Measurements from ENCODE around the gene CFAP298. TPM values are rescaled to one million over a fixed set of nuclear protein-coding genes. Genes with fewer than 3 reads are reported as not detected.

CFAP298 gene
- total and polyA plus RNA-seq, 2 of the 13 experiments (the other 11 are each of a cell fraction or from before 2014, with no cell fraction given) = 21.2 to 62.2 TPM

GRCh38 chr21:32612075-32612998 lies at the start of gene CFAP298 (continued):
- TF ChIP-seq MNT (IDR thresholded peaks at IDR 0.05) (peak; percentile 52; the same call in 1 of the 2 replicates), HOXA7 (CRISPR knock-in tag; IDR thresholded peaks at IDR 0.05) (0 out of 2 replicates have a peak, but pooled peaks have one; percentile 85), ZKSCAN1 (IDR thresholded peaks at IDR 0.05; ENCODE audit: low read length) (0 out of 2 replicates have a peak, but pooled peaks have one; percentile 33), ZNF530 (CRISPR knock-in tag; IDR thresholded peaks at IDR 0.05; ENCODE audit: low read depth) (0 out of 2 replicates have a peak, but pooled peaks have one; percentile 77), THAP9 (CRISPR knock-in tag; IDR thresholded peaks at IDR 0.05; ENCODE audit: borderline replicate concordance) (peak; percentile 84), MZF1 (CRISPR knock-in tag; IDR thresholded peaks at IDR 0.05; ENCODE audit: borderline replicate concordance) (no peak), SALL2 (CRISPR knock-in tag; IDR thresholded peaks at IDR 0.05) (no peak), MTERF4 (CRISPR knock-in tag; IDR thresholded peaks at IDR 0.05) (peak; percentile 81; the same call in 1 of the 2 replicates), HNRNPL (IDR thresholded peaks at IDR 0.05; ENCODE audit: low read depth, low read length) (0 out of 2 replicates have a peak, but pooled peaks have one; percentile 21), KDM6A (CRISPR knock-in tag; IDR thresholded peaks at IDR 0.05; ENCODE audit: low read depth) (no peak), THYN1 (CRISPR knock-in tag; IDR thresholded peaks at IDR 0.05; ENCODE audit: borderline replicate concordance, low read depth) (no peak), SRSF1 (optimal IDR thresholded peaks at IDR 0.05; ENCODE audit: low read depth, low read length) (peak; percentile 56), NFRKB (IDR thresholded peaks at IDR 0.05) (no peak), PHF21A (CRISPR knock-in tag; IDR thresholded peaks at IDR 0.05) (0 out of 2 replicates have a peak, but pooled peaks have one; percentile 55), ZBTB37 (CRISPR knock-in tag; IDR thresholded peaks at IDR 0.05) (no peak), ZNF513 (CRISPR knock-in tag; conservative IDR thresholded peaks at IDR 0.05) (0 out of 2 replicates have a peak, but pooled peaks have one; percentile 7), STAT5B (CRISPR knock-in tag; IDR thresholded peaks at IDR 0.05) (no peak), AKAP8 (CRISPR knock-in tag; IDR thresholded peaks at IDR 0.05) (0 out of 2 replicates have a peak, but pooled peaks have one; percentile 2), ZNF282 (IDR thresholded peaks at IDR 0.05; ENCODE audit: partially characterized antibody) (no peak), ZFP62 (CRISPR knock-in tag; IDR thresholded peaks at IDR 0.05) (no peak), ZNF329 (CRISPR knock-in tag; IDR thresholded peaks at IDR 0.05; ENCODE audit: low read depth) (no peak)

Measured in HepG2 (cell line).